GM19035 (cell line): ENCODE measurements around the gene MFNG.

Experiments
- ATAC-seq: cut with Tn5 transposase; IDR thresholded peaks from one replicate; pipeline ENCODE4 v1.9.1; 2021; ENCODE audit not compliant: unreplicated experiment

MFNG gene

DNA sequence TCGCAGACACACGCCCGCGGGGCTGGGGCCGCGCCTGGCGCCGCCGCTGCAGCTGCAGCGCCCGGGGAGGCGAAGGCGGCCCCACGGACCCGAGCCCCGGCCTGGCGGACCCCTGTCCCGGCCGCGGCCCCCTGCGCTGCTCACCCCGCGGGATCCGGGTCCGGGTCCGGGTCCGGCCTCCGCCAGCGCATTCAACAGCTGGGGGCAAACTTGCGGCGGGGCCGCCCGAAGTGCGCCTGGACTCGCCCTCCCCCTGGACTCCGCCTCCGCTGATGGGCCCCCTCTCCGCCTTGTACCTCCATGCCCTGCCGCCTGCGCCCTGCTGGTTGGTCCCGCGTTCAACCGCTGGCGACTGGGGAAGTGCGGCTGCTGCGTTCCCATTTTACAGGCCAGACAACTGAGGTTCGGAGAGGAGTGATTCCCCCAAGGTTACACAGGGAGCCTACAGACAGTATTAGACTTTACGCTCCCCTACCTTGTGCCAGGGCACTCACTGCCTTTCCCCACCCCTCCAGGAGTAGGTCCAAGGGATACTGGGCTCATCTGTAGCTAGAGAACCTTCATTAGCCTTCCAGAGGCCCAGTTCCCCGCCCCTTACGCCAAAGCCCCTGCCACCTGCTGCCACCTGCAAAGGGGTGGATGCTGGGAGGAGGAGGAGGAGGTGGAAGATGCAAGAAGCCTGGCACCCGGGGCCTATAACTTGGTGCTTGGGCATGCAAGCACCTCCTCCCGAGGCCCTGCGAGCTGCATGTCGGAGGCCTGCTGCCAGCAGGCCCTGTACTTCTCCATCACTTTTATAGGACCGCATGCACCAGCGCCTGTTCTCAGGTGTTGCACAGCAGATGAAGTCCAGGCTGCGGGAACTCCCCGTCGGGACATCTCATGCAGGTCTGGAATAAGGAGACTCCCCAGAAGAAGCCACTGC lies 58.2 kb downstream of the MFNG start:
- ATAC-seq, result no peak

- no peak for ATAC-seq
These were observed 59.0 kb downstream of the MFNG start, which contains the start of gene ELFN2 for GRCh38 chr22:37427135-37427710. TSS of gene ELFN2 (minus strand) at chr22:37427479. CDS start at chr22:37375534, 51,945 bp downstream.

GRCh38 chr22:37426706-37427134 lies 59.5 kb downstream of the MFNG start:
- no peak for ATAC-seq

- ATAC-seq, result no peak
These were observed 60.1 kb downstream of the MFNG start for GRCh38 chr22:37425800-37426705.

- ATAC-seq, result no peak
These were observed 60.8 kb downstream of the MFNG start for GRCh38 chr22:37425369-37425768.

DNA sequence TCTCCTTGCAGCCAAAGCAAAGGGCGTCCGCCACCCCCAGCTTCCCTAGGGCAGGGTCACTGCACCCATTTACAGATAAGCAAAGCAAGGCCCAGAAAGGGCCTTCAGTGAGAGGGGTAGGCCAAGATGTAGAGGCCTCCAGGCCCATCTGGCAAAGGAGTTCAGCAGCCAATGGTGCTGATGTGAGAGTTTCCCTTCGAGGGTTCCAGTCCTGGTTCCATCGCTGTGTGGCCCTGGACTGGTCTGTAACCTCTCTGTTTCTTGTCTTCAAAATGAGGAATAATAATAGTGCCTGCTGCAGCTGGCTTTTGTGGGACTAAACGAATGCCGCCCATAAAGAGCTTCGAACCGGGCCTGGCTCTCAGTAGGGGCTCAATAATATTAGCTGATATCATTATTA lies 62.9 kb downstream of the MFNG start:
- no peak for ATAC-seq

DNA sequence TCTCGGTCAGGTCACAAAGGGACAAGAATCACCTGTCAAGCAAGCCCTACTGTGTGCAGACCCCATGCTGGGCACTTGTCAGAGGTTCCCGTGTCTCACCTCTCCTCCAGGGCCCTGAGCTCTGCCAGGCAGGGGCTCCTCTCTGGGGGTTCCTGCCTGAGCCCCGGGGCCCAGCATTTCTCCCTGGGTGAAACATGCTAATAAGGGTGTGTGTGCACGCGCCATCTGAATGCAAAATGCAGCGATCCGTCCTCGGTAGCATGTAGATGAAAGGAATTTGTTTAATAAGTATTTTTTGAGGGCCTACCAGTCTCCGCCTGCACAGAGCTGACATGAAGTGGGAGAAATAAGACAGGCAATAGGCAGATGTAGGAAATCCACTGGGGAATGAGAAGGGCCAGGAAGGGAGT lies 64.7 kb downstream of the MFNG start:
- no peak for ATAC-seq

DNA sequence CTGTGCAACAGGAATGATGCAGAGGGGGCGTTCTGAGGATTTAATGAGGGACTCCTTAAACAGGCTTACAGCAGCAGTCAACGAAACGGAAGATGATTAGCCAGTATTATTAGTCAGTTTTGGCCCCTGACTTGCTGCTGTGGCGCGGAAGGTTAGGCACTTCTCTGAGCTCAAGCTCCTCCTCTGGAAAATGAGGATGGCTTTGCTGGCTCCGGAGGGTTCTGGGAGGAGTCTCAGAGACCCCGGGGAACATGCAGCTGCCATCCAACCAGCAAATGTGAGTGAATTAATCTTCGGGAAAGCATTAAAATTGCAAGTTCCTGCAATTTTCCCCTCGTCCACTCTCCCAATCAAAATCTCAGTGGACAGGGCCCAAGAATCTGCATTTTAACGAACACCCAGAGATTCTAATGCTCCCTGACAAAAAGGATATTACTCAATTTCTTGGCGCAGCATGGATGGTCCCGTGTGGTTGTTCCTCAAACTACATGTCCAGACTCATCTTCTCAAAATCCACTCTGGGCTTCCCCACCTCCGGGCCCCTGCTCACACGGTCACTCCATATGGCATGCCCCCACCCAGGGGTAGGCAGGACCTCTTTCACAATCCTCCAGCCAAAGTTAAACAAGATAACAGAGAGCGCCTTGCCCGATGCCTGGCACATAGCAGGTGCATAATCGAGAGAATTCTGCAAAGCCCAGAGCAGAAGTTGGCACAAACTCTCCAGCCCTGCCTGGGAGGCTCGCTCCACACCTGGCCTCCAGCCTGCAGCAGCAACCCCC lies 65.3 kb downstream of the MFNG start:
- no peak for ATAC-seq

GRCh38 chr22:37419969-37420685 lies 66.1 kb downstream of the MFNG start:
- no peak for ATAC-seq

DNA sequence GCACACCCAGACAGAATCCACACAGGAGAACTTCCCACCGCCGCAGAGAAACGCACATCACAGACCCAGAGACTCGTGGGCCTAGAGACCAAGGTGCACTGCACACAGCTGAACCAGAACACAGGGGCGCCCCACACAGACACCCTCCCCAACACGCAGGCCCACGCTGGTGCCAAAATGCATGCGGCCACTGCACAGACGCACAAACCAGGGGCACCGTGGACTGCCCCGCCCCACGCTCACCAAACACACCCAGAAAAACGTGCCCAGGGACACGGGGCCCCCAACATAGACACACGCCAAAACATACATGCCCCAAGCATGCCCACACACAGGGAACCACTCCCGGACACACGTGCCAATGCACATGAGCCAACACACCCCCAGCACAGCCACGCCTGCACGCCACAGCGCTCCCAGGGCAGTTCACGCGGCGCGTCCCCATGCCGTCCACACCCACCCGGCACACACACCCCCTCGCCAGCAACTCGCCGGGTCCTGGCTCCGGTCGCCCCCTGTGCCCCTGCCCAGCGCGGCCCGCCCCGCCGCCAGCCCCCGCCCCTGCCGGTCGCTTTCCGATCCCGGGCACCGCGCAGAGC lies 66.7 kb downstream of the MFNG start:
- no peak for ATAC-seq
